Astrocyte of the spinal cord (primary cell): ENCODE results near the gene KMT2B.

Experiments used
- DNase-seq: peaks from one replicate; pipeline ENCODE4 v3.0.0; 2011; ENCODE audit warnings: low read depth, low spot score
- H3K4me3 ChIP-seq: 2 replicates; pipeline ENCODE4 v1.5.1; 2011; ENCODE audit warnings: low read depth, mild to moderate bottlenecking, low read length, moderate library complexity
- CTCF ChIP-seq: IDR thresholded peaks from 2 replicates; pipeline ENCODE4 v1.5.1; 2012; ENCODE audit warnings: low read depth, mild to moderate bottlenecking, low read length, inconsistent platforms
- in situ Hi-C: cut with HindIII; loops from 2 replicates; pipeline ENCODE4 v1.10.0; 2017; ENCODE audit warnings: low sequenced_read_pairs

Gene KMT2B

GRCh38 chr19:35708391-35708790 is 9.4 kb upstream of the KMT2B start:
- H3K4me3 ChIP-seq, result no peak overlapping the region
- in situ Hi-C loops, result no loop called here
- no peak for DNase-seq
- TF ChIP-seq CTCF, result no peak

GRCh38 chr19:35710784-35711723 is 6.7 kb upstream of the KMT2B start:
- H3K4me3 ChIP-seq, result no peak overlapping the region
- no peak for TF ChIP-seq CTCF
- in situ Hi-C loops, result no loop called here
- DNase-seq, result no peak

- no peak for DNase-seq
- in situ Hi-C loops, result no loop called here
- no peak for TF ChIP-seq CTCF
- no peak overlapping the region for H3K4me3 ChIP-seq
Measured at GRCh38 chr19:35712567-35713505, 5.0 kb upstream of the KMT2B start.

- in situ Hi-C loops, result no loop called here
- DNase-seq, result no peak
- TF ChIP-seq CTCF, result no peak
- no peak overlapping the region for H3K4me3 ChIP-seq
Measured at GRCh38 chr19:35713506-35713850, 4.3 kb upstream of the KMT2B start.

- DNase-seq, result no peak
- in situ Hi-C loops, result no loop called here
- TF ChIP-seq CTCF, result no peak
- H3K4me3 ChIP-seq, result no peak overlapping the region
Measured at GRCh38 chr19:35713904-35714495, 3.8 kb upstream of the KMT2B start.

GRCh38 chr19:35714601-35715354 is 3.0 kb upstream of the KMT2B start:
- no peak overlapping the region for H3K4me3 ChIP-seq
- no peak for DNase-seq
- in situ Hi-C loops, result no loop called here
- no peak for TF ChIP-seq CTCF
